Cardiac muscle cell (in vitro differentiated cells and primary cell): ENCODE measurements around the gene GAL3ST2. TPM values are rescaled to one million over a fixed set of nuclear protein-coding genes. Genes with fewer than 3 reads are reported as not detected.

Experiments
- DNase-seq, 2 donors: peaks; one replicate each; pipeline versions ENCODE4 v3.0.0 to v3.0.0-alpha.2; 2010 to 2017; ENCODE audit warnings: low read depth in 1 of 2, low spot score in 1 of 2
- H3K27ac ChIP-seq: fragments of 200-600 bp; sonication (generic); 2 replicates; pipeline ENCODE4 v1.5.1; 2016
- H3K27me3 ChIP-seq: fragments of 200-600 bp; sonication (generic); 2 replicates; pipeline ENCODE4 v1.6.0; 2016; ENCODE audit warnings: control low read depth
- H3K36me3 ChIP-seq: fragments of 200-600 bp; sonication (generic); 2 replicates; pipeline ENCODE4 v1.5.1; 2016; ENCODE audit warnings: control low read depth
- H3K4me1 ChIP-seq: fragments of 200-600 bp; sonication (generic); 2 replicates; pipeline ENCODE4 v1.8.1; 2017; ENCODE audit warnings: low read depth, mild to moderate bottlenecking, mixed run types
- H3K4me3 ChIP-seq: fragments of 200-600 bp; sonication (generic); 2 replicates; pipeline ENCODE4 v1.5.1; 2016; ENCODE audit warnings: mild to moderate bottlenecking
- H3K9me3 ChIP-seq: fragments of 200-600 bp; sonication (generic); 2 replicates; pipeline ENCODE4 v1.5.1; 2017; ENCODE audit warnings: low read depth, mild to moderate bottlenecking, control low read depth
- CTCF ChIP-seq: IDR thresholded peaks from 2 replicates; pipeline ENCODE4 v1.5.1; 2012; ENCODE audit warnings: low read depth, mild to moderate bottlenecking, low read length
- polyA plus RNA-seq: library from polyadenylated mRNA; unstranded; fragments of >200 nt; fragmentation: Nextera tagmentation; extraction: Ambion mirVana; gene quantifications from 2 replicates; pipeline ENCODE4 v1.2.1, GENCODE V29; 2016
- total RNA-seq: library from RNA; depleted of rRNA; stranded (reverse); fragments of >200 nt; gene quantifications from 2 replicates; pipeline ENCODE4 v1.2.3, GENCODE V29; 2016

The GAL3ST2 gene
- total and polyA plus RNA-seq, 2 experiments from 2014 or later: 1.2 TPM; not detected in 1

GRCh38 chr2:241851325-241852115, 74.9 kb downstream of the GAL3ST2 start:
- no peak overlapping the region for H3K4me3 ChIP-seq
- no peak overlapping the region for H3K27ac ChIP-seq
- no peak for TF ChIP-seq CTCF
- no peaks in the 10 kb centered on the region for H3K9me3 ChIP-seq
- H3K36me3 ChIP-seq: no peaks in the 10 kb centered on the region
- peaks cover under 1% of the 10 kb centered on the region for H3K27me3 ChIP-seq
- no peaks in the 10 kb centered on the region for H3K4me1 ChIP-seq
- no peak for DNase-seq

GRCh38 chr2:241852116-241852980, 75.7 kb downstream of the GAL3ST2 start:
- Histone ChIP-seq H3K27me3 (no peaks in the 10 kb centered on the region), H3K4me1 (no peaks in the 10 kb centered on the region), H3K9me3 (no peaks in the 10 kb centered on the region), H3K4me3 (no peak overlapping the region), H3K27ac (no peak overlapping the region), H3K36me3 (no peaks in the 10 kb centered on the region)
- TF ChIP-seq CTCF: no peak
- no peak for DNase-seq

GRCh38 chr2:241852981-241853631, 76.5 kb downstream of the GAL3ST2 start:
- no peak for DNase-seq
- H3K4me3 ChIP-seq: no peak overlapping the region
- H3K4me1 ChIP-seq: no peaks in the 10 kb centered on the region
- no peak for TF ChIP-seq CTCF
- no peaks in the 10 kb centered on the region for H3K36me3 ChIP-seq
- H3K27me3 ChIP-seq: no peaks in the 10 kb centered on the region
- no peaks in the 10 kb centered on the region for H3K9me3 ChIP-seq
- no peak overlapping the region for H3K27ac ChIP-seq

Other genes with a start within 250 kb of the GAL3ST2 start
- gene BOK, start 218.1 kb upstream of the GAL3ST2 start, total RNA-seq: 45.8 and 47.5 TPM in 2 replicates
- gene BOK, start 218.1 kb upstream of the GAL3ST2 start, polyA plus RNA-seq: 27.2 and 32.2 TPM in 2 replicates
- gene THAP4, start 139.7 kb upstream of the GAL3ST2 start, total RNA-seq: 93.0 and 101 TPM in 2 replicates
- gene THAP4, start 139.7 kb upstream of the GAL3ST2 start, polyA plus RNA-seq: 82.0 and 113 TPM in 2 replicates
- gene ATG4B, start 139.1 kb upstream of the GAL3ST2 start, total RNA-seq: 62.4 and 105 TPM in 2 replicates
- gene ATG4B, start 139.1 kb upstream of the GAL3ST2 start, polyA plus RNA-seq: 110 and 140 TPM in 2 replicates
- 31.1 and 47.7 TPM in 2 replicates for gene DTYMK, start 90.0 kb upstream of the GAL3ST2 start, total RNA-seq
- gene DTYMK, start 90.0 kb upstream of the GAL3ST2 start, polyA plus RNA-seq: 72.7 and 85.3 TPM in 2 replicates
- gene ING5, start 74.8 kb upstream of the GAL3ST2 start, total RNA-seq: 39.4 and 53.6 TPM in 2 replicates
- 16.3 and 26.3 TPM in 2 replicates for gene ING5, start 74.8 kb upstream of the GAL3ST2 start, polyA plus RNA-seq
- gene D2HGDH, start 42.2 kb upstream of the GAL3ST2 start, total RNA-seq: 19.4 and 26.8 TPM in 2 replicates
- 23.4 and 24.6 TPM in 2 replicates for gene D2HGDH, start 42.2 kb upstream of the GAL3ST2 start, polyA plus RNA-seq
- 0.56 and 1.8 TPM in 2 replicates for gene NEU4, start 32.4 kb downstream of the GAL3ST2 start, total RNA-seq
- gene NEU4, start 32.4 kb downstream of the GAL3ST2 start, polyA plus RNA-seq: 0.13 and 1.6 TPM in 2 replicates
- gene PDCD1, start 82.1 kb downstream of the GAL3ST2 start, total RNA-seq: not detected in 2 replicates
- not detected in 2 replicates for gene PDCD1, start 82.1 kb downstream of the GAL3ST2 start, polyA plus RNA-seq
- not detected in 2 replicates for gene RTP5, start 92.9 kb downstream of the GAL3ST2 start, total RNA-seq
- gene RTP5, start 92.9 kb downstream of the GAL3ST2 start, polyA plus RNA-seq: not detected in 2 replicates